Fibroblast of villous mesenchyme (primary cell): ENCODE results near the gene AARS2. TPM values are rescaled to one million over a fixed set of nuclear protein-coding genes. Genes with fewer than 3 reads are reported as not detected.

ENCODE experiments used
- DNase-seq: peaks from one replicate; pipeline ENCODE4 v3.0.0-alpha.2; 2010; ENCODE audit warnings: low read depth
- H3K4me3 ChIP-seq: 2 replicates; pipeline ENCODE4 v1.5.1; 2011; ENCODE audit warnings: low read depth, mild to moderate bottlenecking, low read length
- total RNA-seq: library from RNA; depleted of rRNA; stranded (reverse); fragments of >200 nt; gene quantifications from 2 replicates; pipeline ENCODE4 v1.2.3, GENCODE V29; 2012
- TF ChIP-seq, protein P1 (sequence below): IDR thresholded peaks from 2 replicates; pipeline ENCODE4 v1.5.1; 2012; ENCODE audit warnings: low read depth, mild to moderate bottlenecking, low read length; ENCODE audit not compliant: insufficient read depth

AARS2 gene
- total RNA-seq, 1 donor: 16.0 TPM

DNA sequence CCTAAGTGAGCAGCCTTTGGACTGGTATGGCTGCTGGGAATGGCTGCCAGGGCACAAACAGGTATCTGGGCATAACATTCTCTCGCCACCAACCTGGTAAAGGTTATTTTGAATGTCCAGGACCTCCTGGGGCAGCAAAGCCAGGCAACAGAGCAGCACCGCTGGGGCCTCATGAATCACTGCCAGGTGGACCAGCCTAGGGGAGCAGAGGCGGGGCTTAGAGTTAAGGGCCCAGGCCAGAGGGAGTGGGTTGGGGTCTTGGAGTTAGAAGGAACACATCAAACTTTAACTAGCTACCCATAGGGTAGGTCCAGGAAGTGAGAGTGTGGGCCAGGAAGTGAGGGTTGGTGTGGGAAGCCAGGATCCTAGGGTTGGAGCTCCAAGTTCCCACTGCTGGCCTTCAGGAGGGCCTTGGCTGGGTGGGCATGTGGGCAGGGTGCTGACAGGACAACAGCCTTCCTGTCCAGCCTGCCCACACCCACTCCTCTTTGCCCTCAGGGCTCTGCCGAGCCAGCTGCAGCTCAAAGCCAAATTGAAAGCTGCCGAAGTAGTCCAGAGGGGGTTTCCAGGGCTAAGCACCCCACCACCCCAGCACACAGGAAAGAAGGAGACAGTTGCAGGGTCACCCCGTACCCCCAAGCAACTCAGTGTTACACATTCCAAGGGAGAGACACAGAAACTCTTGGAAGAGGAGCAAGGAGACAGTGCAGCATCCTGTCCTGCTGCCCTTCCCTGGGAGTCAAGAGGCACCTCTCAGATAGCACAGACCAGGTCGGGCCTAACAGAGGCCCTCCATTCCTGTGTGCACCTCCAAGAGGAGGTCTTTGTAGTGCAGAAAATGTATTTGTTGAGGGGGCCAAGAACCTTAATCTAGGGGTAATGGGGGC, 50.4 kb downstream of the AARS2 start:
- peak overlapping the region; percentile 79 for H3K4me3 ChIP-seq
- TF ChIP-seq, protein P1, sequence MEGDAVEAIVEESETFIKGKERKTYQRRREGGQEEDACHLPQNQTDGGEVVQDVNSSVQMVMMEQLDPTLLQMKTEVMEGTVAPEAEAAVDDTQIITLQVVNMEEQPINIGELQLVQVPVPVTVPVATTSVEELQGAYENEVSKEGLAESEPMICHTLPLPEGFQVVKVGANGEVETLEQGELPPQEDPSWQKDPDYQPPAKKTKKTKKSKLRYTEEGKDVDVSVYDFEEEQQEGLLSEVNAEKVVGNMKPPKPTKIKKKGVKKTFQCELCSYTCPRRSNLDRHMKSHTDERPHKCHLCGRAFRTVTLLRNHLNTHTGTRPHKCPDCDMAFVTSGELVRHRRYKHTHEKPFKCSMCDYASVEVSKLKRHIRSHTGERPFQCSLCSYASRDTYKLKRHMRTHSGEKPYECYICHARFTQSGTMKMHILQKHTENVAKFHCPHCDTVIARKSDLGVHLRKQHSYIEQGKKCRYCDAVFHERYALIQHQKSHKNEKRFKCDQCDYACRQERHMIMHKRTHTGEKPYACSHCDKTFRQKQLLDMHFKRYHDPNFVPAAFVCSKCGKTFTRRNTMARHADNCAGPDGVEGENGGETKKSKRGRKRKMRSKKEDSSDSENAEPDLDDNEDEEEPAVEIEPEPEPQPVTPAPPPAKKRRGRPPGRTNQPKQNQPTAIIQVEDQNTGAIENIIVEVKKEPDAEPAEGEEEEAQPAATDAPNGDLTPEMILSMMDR: no peak

DNA sequence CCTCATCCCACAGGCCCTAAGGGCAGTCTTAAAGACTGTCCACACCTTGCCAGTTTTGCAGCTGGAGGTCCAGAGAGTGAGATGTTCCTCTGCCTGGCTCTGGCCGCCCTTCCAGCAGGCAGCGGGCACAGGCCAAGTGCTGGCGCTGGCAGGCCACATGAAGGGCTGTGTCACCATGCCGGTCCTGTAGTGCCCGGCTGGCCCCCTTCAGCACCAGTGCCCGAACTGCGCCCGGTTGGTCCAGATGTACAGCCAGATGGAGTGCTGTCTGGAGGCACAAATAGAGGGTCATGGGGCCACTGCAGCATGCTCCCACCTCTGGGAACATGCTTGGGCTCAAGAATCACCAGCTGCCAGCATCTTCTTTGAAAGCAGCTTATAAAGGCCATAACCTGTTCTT, 51.6 kb downstream of the AARS2 start:
- DNase-seq: no peak

More for the DNA sequence above, 50.4 kb downstream of the AARS2 start:
- no peak for DNase-seq

DNA sequence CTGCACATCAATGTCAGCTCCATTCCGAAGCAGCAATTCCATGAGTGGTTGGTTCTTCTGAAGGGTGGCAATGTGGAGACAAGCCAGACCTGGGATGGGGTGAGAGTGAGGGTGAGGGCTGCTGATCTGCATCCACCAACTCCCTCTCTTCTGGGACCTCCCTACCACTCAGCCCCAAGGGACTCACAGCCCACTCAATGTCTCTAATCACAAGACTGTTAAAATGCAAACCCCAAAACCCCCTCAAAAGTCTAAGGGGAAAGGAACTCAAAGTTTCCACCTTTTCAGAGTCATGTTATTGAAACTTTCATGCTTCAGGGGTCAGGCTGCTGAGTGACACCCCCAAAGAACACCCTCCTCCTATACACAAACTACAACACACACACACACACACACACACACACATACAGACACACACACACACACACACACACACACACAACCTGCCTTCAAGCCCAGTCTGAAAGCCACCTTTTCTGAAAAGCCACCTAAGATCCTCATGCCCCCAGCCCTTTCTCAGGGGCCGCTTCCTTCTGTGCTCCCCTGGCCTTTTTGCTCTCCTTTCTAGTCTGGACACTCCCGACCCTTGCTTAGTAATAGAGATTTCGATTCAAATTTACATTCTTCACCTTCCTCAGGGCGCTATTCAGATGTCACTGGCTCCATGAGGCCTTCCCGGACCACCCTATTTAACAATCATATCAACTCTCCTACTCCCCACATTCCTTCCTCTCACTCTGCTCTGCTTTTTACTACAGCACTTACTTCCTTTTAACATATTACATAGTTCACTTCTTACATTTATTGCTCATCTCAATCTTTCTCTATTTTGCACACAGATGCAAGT, 52.5 kb downstream of the AARS2 start:
- no peak overlapping the region for H3K4me3 ChIP-seq
- DNase-seq: no peak
- TF ChIP-seq, protein P1: no peak

More for the DNA sequence above, 51.6 kb downstream of the AARS2 start:
- no peak overlapping the region for H3K4me3 ChIP-seq
- TF ChIP-seq, protein P1: no peak

DNA sequence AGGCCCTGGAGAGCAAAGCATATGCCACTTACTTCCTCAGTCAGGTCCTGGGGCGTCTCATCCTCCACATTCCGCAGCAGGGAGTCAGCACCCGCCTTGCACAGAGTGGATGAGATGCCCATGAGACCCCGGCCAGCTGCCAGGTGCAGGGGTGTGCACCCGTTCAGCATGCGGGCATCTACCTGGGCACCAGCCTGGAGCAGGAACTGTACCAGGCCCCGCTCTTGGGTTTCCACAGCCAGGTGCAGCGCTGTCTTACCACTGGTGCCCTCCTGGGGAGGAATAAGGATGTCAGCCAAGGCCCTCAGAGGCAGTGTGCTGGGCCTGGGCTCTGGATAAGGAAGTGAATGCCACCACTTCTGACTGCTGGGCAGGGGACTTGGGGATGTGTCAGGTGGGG, 53.1 kb downstream of the AARS2 start:
- DNase-seq: no peak
- TF ChIP-seq, protein P1: no peak
- no peak overlapping the region for H3K4me3 ChIP-seq

DNA sequence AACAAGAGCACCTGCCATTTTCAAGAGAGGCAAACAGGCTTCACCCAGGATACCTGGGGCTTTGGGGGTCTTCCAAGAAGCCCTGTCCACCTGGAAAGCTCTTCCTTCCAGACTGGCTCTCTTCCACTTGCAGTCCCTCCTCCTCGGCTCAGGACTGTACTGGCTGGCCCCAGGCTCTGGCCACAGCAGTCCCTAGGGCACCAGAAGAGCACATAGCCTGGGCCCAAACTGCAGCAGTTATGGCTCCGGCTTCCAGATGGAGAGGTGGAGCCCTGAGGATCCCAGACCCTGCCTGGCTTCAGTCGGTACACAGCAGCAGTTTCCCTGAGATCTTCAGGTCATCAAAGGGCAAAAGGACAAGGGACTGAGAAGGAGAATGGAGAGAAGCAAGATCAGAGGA, 54.2 kb downstream of the AARS2 start:
- TF ChIP-seq, protein P1: no peak
- H3K4me3 ChIP-seq: no peak overlapping the region
- DNase-seq: no peak

DNA sequence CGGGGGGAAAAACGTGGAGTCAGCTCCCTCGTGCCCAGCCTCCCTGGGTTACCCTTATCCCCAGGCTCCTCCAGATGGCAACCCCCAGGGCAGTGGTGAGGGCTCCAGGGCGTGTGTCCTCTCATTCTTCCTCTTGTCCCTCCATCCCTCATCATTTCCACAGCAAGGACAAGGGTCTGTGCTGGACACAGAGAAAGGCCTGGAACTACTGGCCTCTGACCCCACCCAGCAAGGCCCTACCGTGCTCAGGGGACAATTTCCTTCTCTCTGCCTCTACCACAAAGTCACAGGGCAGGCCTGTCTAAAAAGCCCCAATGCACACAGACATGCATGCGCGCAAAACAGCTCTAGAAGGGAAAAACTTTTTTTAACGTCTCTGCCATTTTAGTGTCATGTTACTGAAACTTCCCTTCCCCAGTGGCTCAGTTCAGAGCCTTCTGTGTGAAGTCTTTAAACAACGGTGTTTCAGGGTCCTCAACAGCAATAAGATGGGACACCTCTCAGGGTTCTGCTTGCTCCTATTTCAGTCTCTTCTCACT, 54.8 kb downstream of the AARS2 start:
- TF ChIP-seq, protein P1: no peak
- DNase-seq: no peak
- no peak overlapping the region for H3K4me3 ChIP-seq
